HEK293 (cell line): ENCODE results near the gene EVC2.

Experiments used
- CTCF ChIA-PET: fragments of 350-600 bp; formaldehyde crosslinking; extraction: SDS; loops from one replicate; lab custom pipeline; 2021; ENCODE audit warnings: antibody characterized with exemption; lab: Yijun Ruan, JAX
- POLR2A ChIA-PET: fragments of 300-600 bp; formaldehyde crosslinking; extraction: SDS; loops from one replicate; lab custom pipeline; 2020; ENCODE audit warnings: antibody characterized with exemption, inconsistent platforms; lab: Yijun Ruan, JAX
- H3K27ac ChIP-seq: fragments of 200-500 bp; sonication (Bioruptor generic); 2 replicates; pipeline ENCODE4 v1.5.1; 2014; ENCODE audit warnings: low read depth, low read length, control low read depth, inconsistent platforms; ENCODE audit errors: extremely low read depth
- H3K36me3 ChIP-seq, 2 experiments: fragments of 200-500 bp in 1 of 2; sonication (Bioruptor generic) in 1 of 2; 1 replicate in 1 of 2; 2 replicates in 1 of 2; pipeline ENCODE4 v1.5.1; 2014 to 2017; ENCODE audit warnings: inconsistent platforms in 2 of 2, low read length in 2 of 2; ENCODE audit not compliant: control insufficient read depth in 2 of 2, insufficient read depth in 1 of 2
- H3K4me1 ChIP-seq: fragments of 200-500 bp; sonication (Bioruptor generic); 2 replicates; pipeline ENCODE4 v1.5.1; 2014; ENCODE audit warnings: mild to moderate bottlenecking, low read length, inconsistent platforms; ENCODE audit not compliant: control insufficient read depth, insufficient read depth
- H3K4me3 ChIP-seq: 2 replicates; pipeline ENCODE4 v1.5.1; 2011; ENCODE audit warnings: low read depth, mild to moderate bottlenecking, control low read depth, low read length, moderate library complexity
- H3K9me3 ChIP-seq: fragments of 200-500 bp; sonication (Bioruptor generic); 2 replicates; pipeline ENCODE4 v1.5.1; 2014; ENCODE audit warnings: low read depth, low read length, inconsistent platforms; ENCODE audit not compliant: control insufficient read depth, insufficient read depth
- BCL11A ChIP-seq: fragments of 450-650 bp; formaldehyde crosslinking; IDR thresholded peaks from 2 replicates; pipeline ENCODE4 v1.5.1; 2016; ENCODE audit warnings: low read depth, missing biosample characterization, missing genetic modification characterization
- BCL6B ChIP-seq: fragments of 450-650 bp; formaldehyde crosslinking; IDR thresholded peaks from 2 replicates; pipeline ENCODE4 v1.5.1; 2017; ENCODE audit warnings: missing biosample characterization, missing genetic modification characterization
- EGR2 ChIP-seq: fragments of 450-650 bp; formaldehyde crosslinking; IDR thresholded peaks from 2 replicates; pipeline ENCODE4 v1.5.1; 2016; ENCODE audit warnings: low read depth, missing biosample characterization, missing genetic modification characterization
- RBAK ChIP-seq: fragments of 450-650 bp; formaldehyde crosslinking; IDR thresholded peaks from 2 replicates; pipeline ENCODE4 v1.5.1; 2016; ENCODE audit warnings: missing biosample characterization, missing genetic modification characterization
- SCRT1 ChIP-seq: fragments of 450-650 bp; formaldehyde crosslinking; IDR thresholded peaks from 2 replicates; pipeline ENCODE4 v1.5.1; 2016; ENCODE audit warnings: missing biosample characterization, missing genetic modification characterization, borderline replicate concordance
- SP7 ChIP-seq: fragments of 450-650 bp; formaldehyde crosslinking; IDR thresholded peaks from 2 replicates; pipeline ENCODE4 v1.5.1; 2016; ENCODE audit warnings: missing biosample characterization, missing genetic modification characterization
- ZBTB17 ChIP-seq: fragments of 450-650 bp; formaldehyde crosslinking; IDR thresholded peaks from 2 replicates; pipeline ENCODE4 v1.5.1; 2016; ENCODE audit warnings: missing biosample characterization, missing genetic modification characterization
- ZBTB6 ChIP-seq: fragments of 450-650 bp; formaldehyde crosslinking; IDR thresholded peaks from 2 replicates; pipeline ENCODE4 v1.5.1; 2017; ENCODE audit warnings: missing biosample characterization, missing genetic modification characterization
- ZIC2 ChIP-seq: fragments of 450-650 bp; formaldehyde crosslinking; IDR thresholded peaks from 2 replicates; pipeline ENCODE4 v1.5.1; 2016; ENCODE audit warnings: missing biosample characterization, missing genetic modification characterization
- ZNF10 ChIP-seq: fragments of 450-650 bp; formaldehyde crosslinking; IDR thresholded peaks from 2 replicates; pipeline ENCODE4 v1.5.1; 2017; ENCODE audit warnings: missing biosample characterization, missing genetic modification characterization
- ZNF114 ChIP-seq: fragments of 450-650 bp; formaldehyde crosslinking; IDR thresholded peaks from 2 replicates; pipeline ENCODE4 v1.5.0; 2017; ENCODE audit warnings: missing biosample characterization, missing genetic modification characterization
- ZNF121 ChIP-seq: fragments of 450-650 bp; formaldehyde crosslinking; IDR thresholded peaks from 2 replicates; pipeline ENCODE4 v1.5.1; 2016; ENCODE audit warnings: missing biosample characterization, missing genetic modification characterization
- ZNF146 ChIP-seq: fragments of 450-650 bp; formaldehyde crosslinking; IDR thresholded peaks from 2 replicates; pipeline ENCODE4 v1.5.1; 2016; ENCODE audit warnings: missing biosample characterization, missing genetic modification characterization
- ZNF274 ChIP-seq, 2 experiments: fragments of 200-500 bp in 1 of 2; fragments of 450-650 bp in 1 of 2; sonication (Bioruptor generic) in 1 of 2; formaldehyde crosslinking in 1 of 2; IDR thresholded peaks; 2 replicates each; pipeline versions ENCODE4 v1.5.1 to v1.6.1; 2014 to 2016; ENCODE audit warnings: borderline replicate concordance in 1 of 2, inconsistent platforms in 1 of 2, low read length in 1 of 2, missing biosample characterization in 1 of 2, missing genetic modification characterization in 1 of 2
- ZNF404 ChIP-seq: fragments of 450-650 bp; formaldehyde crosslinking; IDR thresholded peaks from 2 replicates; pipeline ENCODE4 v1.5.1; 2017; ENCODE audit warnings: missing biosample characterization, missing genetic modification characterization
- ZNF426 ChIP-seq: fragments of 450-650 bp; formaldehyde crosslinking; IDR thresholded peaks from 2 replicates; pipeline ENCODE4 v1.5.1; 2017; ENCODE audit warnings: missing biosample characterization, missing genetic modification characterization, mild to moderate bottlenecking, inconsistent platforms, moderate library complexity
- ZNF529 ChIP-seq: fragments of 450-650 bp; formaldehyde crosslinking; IDR thresholded peaks from 2 replicates; pipeline ENCODE4 v1.5.1; 2017; ENCODE audit warnings: missing genetic modification characterization, missing biosample characterization; ENCODE audit not compliant: insufficient replicate concordance
- ZNF544 ChIP-seq: fragments of 450-650 bp; formaldehyde crosslinking; IDR thresholded peaks from 2 replicates; pipeline ENCODE4 v1.5.0; 2017; ENCODE audit warnings: missing biosample characterization, missing genetic modification characterization
- ZNF654 ChIP-seq: fragments of 450-650 bp; formaldehyde crosslinking; IDR thresholded peaks from 2 replicates; pipeline ENCODE4 v1.5.1; 2016; ENCODE audit warnings: low read depth, missing biosample characterization, missing genetic modification characterization
- ZNF704 ChIP-seq: fragments of 450-650 bp; formaldehyde crosslinking; IDR thresholded peaks from 2 replicates; pipeline ENCODE4 v1.5.1; 2016; ENCODE audit warnings: missing biosample characterization, missing genetic modification characterization
- ZSCAN30 ChIP-seq: fragments of 450-650 bp; IDR thresholded peaks from 2 replicates; pipeline ENCODE4 v1.5.1; 2018; ENCODE audit warnings: missing biosample characterization, mild to moderate bottlenecking, missing genetic modification characterization, moderate library complexity
- TF ChIP-seq, protein P1 (sequence below): fragments of 450-650 bp; formaldehyde crosslinking; IDR thresholded peaks from 2 replicates; pipeline ENCODE4 v1.5.1; 2016; ENCODE audit warnings: missing biosample characterization, missing genetic modification characterization
- TF ChIP-seq, protein P2 (sequence below): fragments of 450-650 bp; formaldehyde crosslinking; IDR thresholded peaks from 2 replicates; pipeline ENCODE4 v1.5.1; 2016; ENCODE audit warnings: missing biosample characterization, missing genetic modification characterization

EVC2 gene

DNA sequence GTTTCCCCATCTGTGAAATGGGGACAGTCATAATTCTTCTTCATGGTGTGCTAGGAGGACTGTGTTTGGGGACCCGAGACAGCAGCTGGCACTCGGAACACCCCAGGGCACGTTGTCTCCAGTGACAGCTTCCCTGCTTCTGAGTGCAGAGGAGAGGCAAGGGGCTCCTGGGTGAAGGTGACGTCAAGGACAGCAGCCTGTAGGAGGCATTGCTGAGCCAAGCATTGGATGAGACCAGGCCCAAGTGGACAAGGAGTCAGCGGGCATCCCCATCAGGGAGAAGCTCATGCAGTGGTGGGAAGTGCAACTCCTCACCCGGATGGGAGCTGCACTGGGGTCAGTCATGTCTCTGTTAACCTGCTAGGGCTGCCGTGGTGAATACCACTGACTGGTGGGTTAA lies 48.7 kb upstream of the EVC2 start:
- H3K27ac ChIP-seq = no peak overlapping the region

GRCh38 chr4:5756271-5756670 lies 47.9 kb upstream of the EVC2 start:
- Histone ChIP-seq H3K36me3 (peaks cover 0 to 81% of the 10 kb centered on the region in 2 experiments; a peak in 1 of 3 replicates), H3K9me3 (no peaks in the 10 kb centered on the region), H3K4me1 (no peaks in the 10 kb centered on the region), H3K27ac (no peak overlapping the region), H3K4me3 (no peak overlapping the region)
- POLR2A ChIA-PET = no interaction called here
- CTCF ChIA-PET = no interaction called here
- TF ChIP-seq ZNF426 (tag by site-specific recombination) (no peak), RBAK (tag by site-specific recombination) (no peak), ZSCAN30 (tag by site-specific recombination) (no peak), ZIC2 (tag by site-specific recombination) (no peak), ZNF10 (no peak)
- TF ChIP-seq, protein P1, sequence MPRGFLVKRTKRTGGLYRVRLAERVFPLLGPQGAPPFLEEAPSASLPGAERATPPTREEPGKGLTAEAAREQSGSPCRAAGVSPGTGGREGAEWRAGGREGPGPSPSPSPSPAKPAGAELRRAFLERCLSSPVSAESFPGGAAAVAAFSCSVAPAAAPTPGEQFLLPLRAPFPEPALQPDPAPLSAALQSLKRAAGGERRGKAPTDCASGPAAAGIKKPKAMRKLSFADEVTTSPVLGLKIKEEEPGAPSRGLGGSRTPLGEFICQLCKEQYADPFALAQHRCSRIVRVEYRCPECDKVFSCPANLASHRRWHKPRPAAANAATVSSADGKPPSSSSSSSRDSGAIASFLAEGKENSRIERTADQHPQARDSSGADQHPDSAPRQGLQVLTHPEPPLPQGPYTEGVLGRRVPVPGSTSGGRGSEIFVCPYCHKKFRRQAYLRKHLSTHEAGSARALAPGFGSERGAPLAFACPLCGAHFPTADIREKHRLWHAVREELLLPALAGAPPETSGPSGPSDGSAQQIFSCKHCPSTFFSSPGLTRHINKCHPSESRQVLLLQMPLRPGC (tag by site-specific recombination) = no peak
- TF ChIP-seq, protein P2, sequence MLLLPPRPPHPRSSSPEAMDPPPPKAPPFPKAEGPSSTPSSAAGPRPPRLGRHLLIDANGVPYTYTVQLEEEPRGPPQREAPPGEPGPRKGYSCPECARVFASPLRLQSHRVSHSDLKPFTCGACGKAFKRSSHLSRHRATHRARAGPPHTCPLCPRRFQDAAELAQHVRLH = no peak

More for the DNA sequence above, 48.7 kb upstream of the EVC2 start:
- TF ChIP-seq ZNF404 (tag by site-specific recombination) = no peak
- no peak for TF ChIP-seq ZNF704 (tag by site-specific recombination)
- no peak for TF ChIP-seq ZNF146 (tag by site-specific recombination)
- no peak for TF ChIP-seq ZNF529
- TF ChIP-seq, all 188 proteins: peak for 0
- ChIA-PET POLR2A (no interaction called here), CTCF (no interaction called here)
- Histone ChIP-seq H3K4me3 (no peak overlapping the region), H3K4me1 (no peaks in the 10 kb centered on the region), H3K9me3 (no peaks in the 10 kb centered on the region), H3K36me3 (peaks cover 0 to 74% of the 10 kb centered on the region in 2 experiments; a peak in 1 of 3 replicates)

DNA sequence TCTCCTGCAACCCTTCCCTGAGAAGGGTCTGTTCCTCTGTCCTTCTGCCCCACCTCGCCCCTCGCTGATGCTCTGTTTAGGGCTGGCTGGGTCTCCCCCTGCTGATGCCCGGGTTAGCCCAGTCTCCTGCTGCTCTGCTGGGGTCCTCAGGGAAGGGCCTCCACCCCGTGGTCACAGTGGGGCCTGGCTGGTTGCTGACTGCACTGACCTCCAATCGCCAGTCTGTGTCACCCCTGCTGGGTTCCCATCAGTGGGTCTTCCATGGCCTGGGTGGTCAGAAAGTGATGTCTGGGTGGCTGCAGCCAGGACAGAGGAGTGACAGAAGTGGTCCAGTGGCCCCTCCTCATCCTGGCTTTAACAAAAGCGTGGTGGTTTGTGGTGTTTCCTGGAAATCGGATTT lies 47.3 kb upstream of the EVC2 start:
- TF ChIP-seq SCRT1 (no peak), SP7 (tag by site-specific recombination) (no peak)
- TF ChIP-seq, all 188 proteins: peak for 0
- H3K27ac ChIP-seq = no peak overlapping the region
- ChIA-PET POLR2A (no interaction called here), CTCF (no interaction called here)
- H3K36me3 ChIP-seq = peaks cover 0 to 86% of the 10 kb centered on the region in 2 experiments; a peak in 1 of 3 replicates
- no peaks in the 10 kb centered on the region for H3K9me3 ChIP-seq
- H3K4me3 ChIP-seq = no peak overlapping the region
- H3K4me1 ChIP-seq = no peaks in the 10 kb centered on the region

DNA sequence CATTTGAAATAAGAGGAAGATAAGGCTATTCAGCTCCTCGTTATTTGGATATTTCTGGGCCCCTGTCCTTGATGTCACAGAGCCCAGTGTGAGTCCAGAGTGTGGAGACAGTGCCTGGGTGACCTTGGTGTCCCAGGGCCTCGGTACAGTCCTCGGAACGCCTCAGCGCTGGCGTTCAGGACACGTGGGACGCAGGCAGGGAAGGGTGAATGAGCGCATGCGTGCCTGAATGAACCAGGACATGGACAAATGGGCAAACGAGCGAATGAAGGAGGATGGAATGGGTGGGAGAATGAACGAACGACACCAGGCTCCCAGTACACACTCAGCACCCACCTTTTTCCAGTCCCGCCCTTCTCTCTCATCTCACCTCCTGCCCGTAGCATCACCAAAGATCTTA lies 46.8 kb upstream of the EVC2 start:
- CTCF ChIA-PET = no interaction called here
- POLR2A ChIA-PET = no interaction called here
- Histone ChIP-seq H3K4me1 (no peaks in the 10 kb centered on the region), H3K36me3 (peaks cover 0 to 91% of the 10 kb centered on the region in 2 experiments; a peak in 1 of 3 replicates), H3K27ac (no peak overlapping the region), H3K4me3 (no peak overlapping the region), H3K9me3 (no peaks in the 10 kb centered on the region)
- TF ChIP-seq ZBTB17 (tag by site-specific recombination) = no peak
- TF ChIP-seq ZNF274 (IDR thresholded peaks at IDR 0.05; ENCODE audit: low read length) = no peak
- no peak for TF ChIP-seq ZNF274 (tag by site-specific recombination; IDR thresholded peaks at IDR 0.05; ENCODE audit: borderline replicate concordance)
- no peak for TF ChIP-seq ZBTB6 (tag by site-specific recombination)
- TF ChIP-seq SP7 (tag by site-specific recombination) = no peak
- no peak for TF ChIP-seq ZNF544 (tag by site-specific recombination)
- TF ChIP-seq ZNF121 = no peak
- no peak for TF ChIP-seq BCL11A (tag by site-specific recombination)
- no peak for TF ChIP-seq BCL6B (tag by site-specific recombination)
- no peak for TF ChIP-seq ZNF114
- TF ChIP-seq EGR2 (tag by site-specific recombination) = no peak
- no peak for TF ChIP-seq ZNF654 (tag by site-specific recombination)
